Measurements from ENCODE around the gene COL9A1. TPM values are rescaled to one million over a fixed set of nuclear protein-coding genes. Genes with fewer than 3 reads are reported as not detected.
"Not testable (repeated sequence)": the region's sequence is repeated elsewhere in the genome, so short reads cannot be mapped to it uniquely, and the experiment has no call there.

COL9A1 gene
- total RNA-seq, 1 donor = not detected

GRCh38 chr6:70309243-70309642 lies 6.4 kb upstream of the COL9A1 start:
- peaks cover 10% of the 10 kb centered on the region for H3K27me3 ChIP-seq (ENCODE audit: insufficient read depth, low read length)
- H3K9me3 ChIP-seq (ENCODE audit: low read depth, low read length) = no peaks in the 10 kb centered on the region
- H3K4me3 ChIP-seq (ENCODE audit: low read length) = no peak overlapping the region
- H3K4me1 ChIP-seq (ENCODE audit: insufficient read depth, low read length) = no peaks in the 10 kb centered on the region

GRCh38 chr6:70308142-70308541 lies 5.3 kb upstream of the COL9A1 start:
- not testable (repeated sequence) for H3K27me3 ChIP-seq (ENCODE audit: insufficient read depth, low read length); H3K4me1 ChIP-seq (ENCODE audit: insufficient read depth, low read length); H3K9me3 ChIP-seq (ENCODE audit: low read depth, low read length); H3K4me3 ChIP-seq (ENCODE audit: low read length)

GRCh38 chr6:70307008-70307407 lies 4.1 kb upstream of the COL9A1 start:
- Histone ChIP-seq H3K4me1 (ENCODE audit: insufficient read depth, low read length) (no peaks in the 10 kb centered on the region), H3K27me3 (ENCODE audit: insufficient read depth, low read length) (peaks cover 10% of the 10 kb centered on the region), H3K9me3 (ENCODE audit: low read depth, low read length) (no peaks in the 10 kb centered on the region), H3K4me3 (ENCODE audit: low read length) (no peak overlapping the region)

- H3K27me3 ChIP-seq (ENCODE audit: insufficient read depth, low read length) = peaks cover 5% of the 10 kb centered on the region
- H3K9me3 ChIP-seq (ENCODE audit: low read depth, low read length) = no peaks in the 10 kb centered on the region
- H3K4me3 ChIP-seq (ENCODE audit: low read length) = no peak overlapping the region
- H3K4me1 ChIP-seq (ENCODE audit: insufficient read depth, low read length) = no peaks in the 10 kb centered on the region
Observed at GRCh38 chr6:70304616-70305015, 1.7 kb upstream of the COL9A1 start.

GRCh38 chr6:70299456-70299855 lies 3.4 kb downstream of the COL9A1 start:
- no peaks in the 10 kb centered on the region for H3K4me1 ChIP-seq (ENCODE audit: insufficient read depth, low read length)
- peaks cover 9% of the 10 kb centered on the region for H3K27me3 ChIP-seq (ENCODE audit: insufficient read depth, low read length)
- H3K9me3 ChIP-seq (ENCODE audit: low read depth, low read length) = no peaks in the 10 kb centered on the region
- no peak overlapping the region for H3K4me3 ChIP-seq (ENCODE audit: low read length)

- Histone ChIP-seq H3K4me1 (ENCODE audit: insufficient read depth, low read length) (no peaks in the 10 kb centered on the region), H3K4me3 (ENCODE audit: low read length) (no peak overlapping the region), H3K27me3 (ENCODE audit: insufficient read depth, low read length) (peaks cover 9% of the 10 kb centered on the region), H3K9me3 (ENCODE audit: low read depth, low read length) (no peaks in the 10 kb centered on the region)
Observed at GRCh38 chr6:70298068-70298467, 4.8 kb downstream of the COL9A1 start.

GRCh38 chr6:70292193-70292592 lies 10.7 kb downstream of the COL9A1 start:
- peaks cover 7% of the 10 kb centered on the region for H3K27me3 ChIP-seq (ENCODE audit: insufficient read depth, low read length)
- H3K4me1 ChIP-seq (ENCODE audit: insufficient read depth, low read length) = no peaks in the 10 kb centered on the region
- no peak overlapping the region for H3K4me3 ChIP-seq (ENCODE audit: low read length)
- H3K9me3 ChIP-seq (ENCODE audit: low read depth, low read length) = no peaks in the 10 kb centered on the region

- Histone ChIP-seq H3K9me3 (ENCODE audit: low read depth, low read length) (no peaks in the 10 kb centered on the region), H3K4me1 (ENCODE audit: insufficient read depth, low read length) (no peaks in the 10 kb centered on the region), H3K27me3 (ENCODE audit: insufficient read depth, low read length) (peaks cover 14% of the 10 kb centered on the region), H3K4me3 (ENCODE audit: low read length) (no peak overlapping the region)
Observed at GRCh38 chr6:70289299-70289698, 13.6 kb downstream of the COL9A1 start.

GRCh38 chr6:70286905-70287304 lies 16.0 kb downstream of the COL9A1 start:
- peaks cover 30% of the 10 kb centered on the region for H3K27me3 ChIP-seq (ENCODE audit: insufficient read depth, low read length)
- no peaks in the 10 kb centered on the region for H3K9me3 ChIP-seq (ENCODE audit: low read depth, low read length)
- no peaks in the 10 kb centered on the region for H3K4me1 ChIP-seq (ENCODE audit: insufficient read depth, low read length)
- H3K4me3 ChIP-seq (ENCODE audit: low read length) = no peak overlapping the region

- no peaks in the 10 kb centered on the region for H3K9me3 ChIP-seq (ENCODE audit: low read depth, low read length)
- H3K4me3 ChIP-seq (ENCODE audit: low read length) = no peak overlapping the region
- peaks cover 38% of the 10 kb centered on the region for H3K27me3 ChIP-seq (ENCODE audit: insufficient read depth, low read length)
- H3K4me1 ChIP-seq (ENCODE audit: insufficient read depth, low read length) = no peaks in the 10 kb centered on the region
Observed at GRCh38 chr6:70285201-70285600, 17.7 kb downstream of the COL9A1 start.

- Histone ChIP-seq H3K4me3 (ENCODE audit: low read length) (no peak overlapping the region), H3K9me3 (ENCODE audit: low read depth, low read length) (no peaks in the 10 kb centered on the region), H3K4me1 (ENCODE audit: insufficient read depth, low read length) (no peaks in the 10 kb centered on the region), H3K27me3 (ENCODE audit: insufficient read depth, low read length) (peaks cover 42% of the 10 kb centered on the region)
Observed at GRCh38 chr6:70282919-70283461, 19.9 kb downstream of the COL9A1 start.

GRCh38 chr6:70282312-70282918 lies 20.5 kb downstream of the COL9A1 start:
- peaks cover 40% of the 10 kb centered on the region for H3K27me3 ChIP-seq (ENCODE audit: insufficient read depth, low read length)
- no peak overlapping the region for H3K4me3 ChIP-seq (ENCODE audit: low read length)
- no peaks in the 10 kb centered on the region for H3K4me1 ChIP-seq (ENCODE audit: insufficient read depth, low read length)
- H3K9me3 ChIP-seq (ENCODE audit: low read depth, low read length) = no peaks in the 10 kb centered on the region

GRCh38 chr6:70281923-70282311 lies 21.0 kb downstream of the COL9A1 start:
- no peaks in the 10 kb centered on the region for H3K9me3 ChIP-seq (ENCODE audit: low read depth, low read length)
- no peak overlapping the region for H3K4me3 ChIP-seq (ENCODE audit: low read length)
- H3K4me1 ChIP-seq (ENCODE audit: insufficient read depth, low read length) = no peaks in the 10 kb centered on the region
- H3K27me3 ChIP-seq (ENCODE audit: insufficient read depth, low read length) = peaks cover 40% of the 10 kb centered on the region

GRCh38 chr6:70280400-70280853 lies 22.5 kb downstream of the COL9A1 start:
- Histone ChIP-seq H3K4me3 (ENCODE audit: low read length) (no peak overlapping the region), H3K4me1 (ENCODE audit: insufficient read depth, low read length) (no peaks in the 10 kb centered on the region), H3K27me3 (ENCODE audit: insufficient read depth, low read length) (peaks cover 40% of the 10 kb centered on the region), H3K9me3 (ENCODE audit: low read depth, low read length) (no peaks in the 10 kb centered on the region)

GRCh38 chr6:70277470-70277869 lies 25.4 kb downstream of the COL9A1 start:
- H3K4me3 ChIP-seq (ENCODE audit: low read length) = no peak overlapping the region
- peaks cover 14% of the 10 kb centered on the region for H3K27me3 ChIP-seq (ENCODE audit: insufficient read depth, low read length)
- H3K4me1 ChIP-seq (ENCODE audit: insufficient read depth, low read length) = no peaks in the 10 kb centered on the region
- H3K9me3 ChIP-seq (ENCODE audit: low read depth, low read length) = no peaks in the 10 kb centered on the region

GRCh38 chr6:70274338-70274737 lies 28.5 kb downstream of the COL9A1 start:
- Histone ChIP-seq H3K9me3 (ENCODE audit: low read depth, low read length) (no peaks in the 10 kb centered on the region), H3K4me3 (ENCODE audit: low read length) (no peak overlapping the region), H3K27me3 (ENCODE audit: insufficient read depth, low read length) (peaks cover 4% of the 10 kb centered on the region), H3K4me1 (ENCODE audit: insufficient read depth, low read length) (no peaks in the 10 kb centered on the region)
